HepG2 (cell line): Measurements from ENCODE around the gene ZNF582. TPM values are rescaled to one million over a fixed set of nuclear protein-coding genes. Genes with fewer than 3 reads are reported as not detected.
A peak's percentile ranks its signal among the peaks of the same experiment; 100 is the strongest.

Source experiments
- ATAD3A ChIP-seq: sonication (generic); formaldehyde crosslinking; IDR thresholded peaks from 2 replicates; pipeline ENCODE4 v1.4.0; 2020; ENCODE audit warnings: missing genetic modification reagents
- EHMT2 ChIP-seq: fragments of 200-600 bp; sonication (generic); IDR thresholded peaks from 2 replicates; pipeline ENCODE4 v1.7.0; 2017; ENCODE audit warnings: antibody characterized with exemption, low read depth, low read length, borderline replicate concordance
- GFI1 ChIP-seq: sonication (generic); formaldehyde crosslinking; IDR thresholded peaks from 2 replicates; pipeline ENCODE4 v1.5.0; 2020; ENCODE audit warnings: missing genetic modification reagents, mild to moderate bottlenecking, borderline replicate concordance
- GZF1 ChIP-seq: sonication (generic); formaldehyde crosslinking; IDR thresholded peaks from 2 replicates; pipeline ENCODE4 v1.5.1; 2020; ENCODE audit warnings: mild to moderate bottlenecking, missing genetic modification reagents
- HIVEP1 ChIP-seq: sonication (generic); formaldehyde crosslinking; IDR thresholded peaks from 2 replicates; pipeline ENCODE4 v1.4.0; 2020; ENCODE audit warnings: mild to moderate bottlenecking, missing genetic modification reagents
- IRX3 ChIP-seq: sonication (generic); formaldehyde crosslinking; IDR thresholded peaks from 2 replicates; pipeline ENCODE4 v1.8.1; 2023; ENCODE audit warnings: mild to moderate bottlenecking, low read depth, missing genetic modification reagents, borderline replicate concordance
- MED1 ChIP-seq: sonication (generic); formaldehyde crosslinking; IDR thresholded peaks from 2 replicates; pipeline ENCODE4 v1.4.0; 2020; ENCODE audit warnings: missing genetic modification reagents
- NCOA5 ChIP-seq: sonication (generic); formaldehyde crosslinking; IDR thresholded peaks from 2 replicates; pipeline ENCODE4 v1.4.0; 2020; ENCODE audit warnings: missing genetic modification reagents
- NFKBIZ ChIP-seq: IDR thresholded peaks from 2 replicates; pipeline ENCODE4 v1.6.1; 2018; ENCODE audit warnings: missing genetic modification reagents, missing compliant biosample characterization
- PRPF4 ChIP-seq: fragments of 200-400 bp; formaldehyde crosslinking; IDR thresholded peaks from 2 replicates; pipeline ENCODE4 v1.6.1; 2016; ENCODE audit warnings: low read length, low read depth; ENCODE audit not compliant: poor library complexity, severe bottlenecking
- SMAD9 ChIP-seq: sonication (generic); formaldehyde crosslinking; IDR thresholded peaks from 2 replicates; pipeline ENCODE4 v1.5.1; 2020; ENCODE audit warnings: mild to moderate bottlenecking, missing genetic modification reagents
- TBX3 ChIP-seq: fragments of 450-650 bp; IDR thresholded peaks from 2 replicates; pipeline ENCODE4 v1.6.1; 2017; ENCODE audit warnings: antibody characterized with exemption, mild to moderate bottlenecking, inconsistent platforms, borderline replicate concordance
- TCF12 ChIP-seq, 2 experiments: fragments of 450-650 bp in 1 of 2; sonication (generic) in 1 of 2; formaldehyde crosslinking in 1 of 2; IDR thresholded peaks; 2 replicates each; pipeline versions ENCODE4 v1.6.1 to v1.8.0; 2017 to 2022; ENCODE audit warnings: antibody characterized with exemption in 1 of 2, mild to moderate bottlenecking in 1 of 2, missing genetic modification reagents in 1 of 2, moderate library complexity in 1 of 2
- THAP11 ChIP-seq: IDR thresholded peaks from 2 replicates; pipeline ENCODE4 v1.6.1; 2016; ENCODE audit warnings: missing biosample characterization, missing genetic modification reagents
- ZFY ChIP-seq: sonication (generic); formaldehyde crosslinking; IDR thresholded peaks from 2 replicates; pipeline ENCODE4 v1.4.0; 2020; ENCODE audit warnings: missing genetic modification reagents
- ZNF616 ChIP-seq: sonication (generic); formaldehyde crosslinking; IDR thresholded peaks from 2 replicates; pipeline ENCODE4 v1.5.0; 2020; ENCODE audit warnings: low read depth, mild to moderate bottlenecking, missing genetic modification reagents
- ZNF790 ChIP-seq: sonication (generic); formaldehyde crosslinking; IDR thresholded peaks from 2 replicates; pipeline ENCODE4 v1.8.0; 2022; ENCODE audit warnings: missing genetic modification reagents, mild to moderate bottlenecking, borderline replicate concordance
- ZNF883 ChIP-seq: sonication (generic); formaldehyde crosslinking; IDR thresholded peaks from 2 replicates; pipeline ENCODE4 v1.5.1; 2020; ENCODE audit warnings: mild to moderate bottlenecking, missing genetic modification reagents; ENCODE audit errors: not compliant biosample characterization
- polyA plus RNA-seq, 8 experiments: library from polyadenylated mRNA; depleted of rRNA in 3 of 8; stranded (reverse) in 7 of 8; unstranded in 1 of 8; fragments of >200 nt; fragmentation: Illumina TruSeq in 4 of 8; extraction: Trizol in 4 of 8; gene quantifications; 2 replicates each; pipeline versions ENCODE4 v1.2.1 to v1.2.3, GENCODE V29; 2011 to 2016; ENCODE audit warnings: low read depth in 4 of 8, missing spikeins in 1 of 8, mixed read lengths in 1 of 8; ENCODE audit not compliant: insufficient read depth in 1 of 8
- total RNA-seq, 5 experiments: library from RNA; depleted of rRNA; stranded (reverse); fragments of >200 nt; fragmentation: Illumina TruSeq; extraction: Trizol; gene quantifications; 2 replicates each; pipeline ENCODE4 v1.2.3, GENCODE V29; 2016; ENCODE audit warnings: low read depth in 1 of 5
- TF ChIP-seq, protein P1 (sequence below): sonication (generic); formaldehyde crosslinking; IDR thresholded peaks from 2 replicates; pipeline ENCODE4 v1.8.0; 2022; ENCODE audit warnings: mild to moderate bottlenecking, missing genetic modification reagents
- TF ChIP-seq, protein P2 (sequence below): sonication (generic); formaldehyde crosslinking; IDR thresholded peaks from 2 replicates; pipeline ENCODE4 v1.5.0; 2020; ENCODE audit warnings: mild to moderate bottlenecking, missing genetic modification reagents
- TF ChIP-seq, protein P3 (sequence below): sonication (generic); formaldehyde crosslinking; IDR thresholded peaks from 2 replicates; pipeline ENCODE4 v1.8.1; 2022; ENCODE audit warnings: mild to moderate bottlenecking, missing genetic modification reagents
- TF ChIP-seq, protein P4 (sequence below): sonication (generic); formaldehyde crosslinking; IDR thresholded peaks from 2 replicates; pipeline ENCODE4 v1.9.0; 2021; ENCODE audit warnings: missing genetic modification reagents, borderline replicate concordance

Gene ZNF582
- total and polyA plus RNA-seq, 2 of the 13 experiments (the other 11 are each of a cell fraction or from before 2014, with no cell fraction given) = 0.83 to 1.6 TPM

DNA sequence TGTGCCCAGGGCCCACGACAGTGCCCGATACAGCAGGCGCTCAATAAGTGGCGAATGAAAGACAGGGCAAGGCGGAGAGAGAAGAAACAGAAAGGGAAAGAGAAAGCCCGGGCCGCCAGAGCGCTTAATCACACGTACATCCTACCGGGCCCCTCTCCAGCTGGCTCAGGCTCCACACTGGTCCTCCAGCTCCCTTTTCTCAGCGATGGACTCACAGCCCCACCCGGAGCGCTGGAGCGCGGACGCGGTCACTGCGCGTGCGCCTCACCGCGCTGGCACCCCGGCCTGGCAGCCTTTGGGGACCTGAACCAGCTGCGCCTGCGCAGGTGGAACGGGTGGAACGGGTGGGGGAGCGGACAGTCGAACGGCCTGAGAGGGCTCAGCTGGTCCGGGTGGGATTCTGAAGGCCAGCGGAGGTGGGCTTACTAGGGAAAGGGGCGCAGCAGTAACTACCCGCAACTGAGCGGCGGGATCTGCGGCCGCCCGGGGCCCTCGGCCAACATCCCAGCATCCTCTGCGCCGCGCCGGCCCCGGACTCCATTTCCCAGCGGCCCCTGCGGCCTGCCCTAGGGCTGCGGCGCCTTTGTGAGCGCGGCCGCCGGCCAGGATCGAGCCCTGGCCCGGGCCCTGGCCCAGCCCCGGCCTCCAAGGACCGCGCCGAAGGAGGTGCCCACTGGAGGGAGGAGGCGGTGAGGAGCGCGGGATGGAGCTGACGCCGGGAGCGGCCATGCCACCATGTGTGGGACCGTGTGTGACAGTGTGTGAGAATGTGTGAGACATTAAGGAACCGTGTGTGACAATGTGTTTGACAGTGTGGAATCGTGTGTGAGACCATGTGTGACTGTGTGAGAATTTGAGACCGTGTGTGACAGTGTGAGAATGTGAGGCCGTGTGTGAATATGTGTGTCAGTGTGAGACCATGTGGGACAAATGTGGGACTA lies 10.7 kb upstream of the ZNF582 start, which contains the start of gene ZNF583 (continued):
- TF ChIP-seq PRPF4 (no peak), ATAD3A (no peak), NFKBIZ (no peak), GFI1 (no peak), ZFY (CRISPR knock-in tag) (peak; percentile 98), ZNF790 (CRISPR knock-in tag) (no peak), NCOA5 (CRISPR knock-in tag) (no peak), ZNF883 (CRISPR knock-in tag) (no peak), IRX3 (CRISPR knock-in tag) (no peak), TBX3 (no peak), HIVEP1 (CRISPR knock-in tag) (peak; percentile 49; the same call in 1 of the 2 replicates), EHMT2 (no peak), MED1 (CRISPR knock-in tag) (peak; percentile 32; the same call in 1 of the 2 replicates), THAP11 (CRISPR knock-in tag) (peak; percentile 98), ZNF616 (no peak; the same call in 1 of the 2 replicates), TCF12 (IDR thresholded peaks at IDR 0.05) (no peak), TCF12 (CRISPR knock-in tag; IDR thresholded peaks at IDR 0.05) (0 out of 2 replicates have a peak, but pooled peaks have one; percentile 58), SMAD9 (CRISPR knock-in tag) (no peak), GZF1 (CRISPR knock-in tag) (no peak)
- TF ChIP-seq, protein P1, sequence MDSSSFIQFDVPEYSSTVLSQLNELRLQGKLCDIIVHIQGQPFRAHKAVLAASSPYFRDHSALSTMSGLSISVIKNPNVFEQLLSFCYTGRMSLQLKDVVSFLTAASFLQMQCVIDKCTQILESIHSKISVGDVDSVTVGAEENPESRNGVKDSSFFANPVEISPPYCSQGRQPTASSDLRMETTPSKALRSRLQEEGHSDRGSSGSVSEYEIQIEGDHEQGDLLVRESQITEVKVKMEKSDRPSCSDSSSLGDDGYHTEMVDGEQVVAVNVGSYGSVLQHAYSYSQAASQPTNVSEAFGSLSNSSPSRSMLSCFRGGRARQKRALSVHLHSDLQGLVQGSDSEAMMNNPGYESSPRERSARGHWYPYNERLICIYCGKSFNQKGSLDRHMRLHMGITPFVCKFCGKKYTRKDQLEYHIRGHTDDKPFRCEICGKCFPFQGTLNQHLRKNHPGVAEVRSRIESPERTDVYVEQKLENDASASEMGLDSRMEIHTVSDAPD = no peak
- TF ChIP-seq, protein P2, sequence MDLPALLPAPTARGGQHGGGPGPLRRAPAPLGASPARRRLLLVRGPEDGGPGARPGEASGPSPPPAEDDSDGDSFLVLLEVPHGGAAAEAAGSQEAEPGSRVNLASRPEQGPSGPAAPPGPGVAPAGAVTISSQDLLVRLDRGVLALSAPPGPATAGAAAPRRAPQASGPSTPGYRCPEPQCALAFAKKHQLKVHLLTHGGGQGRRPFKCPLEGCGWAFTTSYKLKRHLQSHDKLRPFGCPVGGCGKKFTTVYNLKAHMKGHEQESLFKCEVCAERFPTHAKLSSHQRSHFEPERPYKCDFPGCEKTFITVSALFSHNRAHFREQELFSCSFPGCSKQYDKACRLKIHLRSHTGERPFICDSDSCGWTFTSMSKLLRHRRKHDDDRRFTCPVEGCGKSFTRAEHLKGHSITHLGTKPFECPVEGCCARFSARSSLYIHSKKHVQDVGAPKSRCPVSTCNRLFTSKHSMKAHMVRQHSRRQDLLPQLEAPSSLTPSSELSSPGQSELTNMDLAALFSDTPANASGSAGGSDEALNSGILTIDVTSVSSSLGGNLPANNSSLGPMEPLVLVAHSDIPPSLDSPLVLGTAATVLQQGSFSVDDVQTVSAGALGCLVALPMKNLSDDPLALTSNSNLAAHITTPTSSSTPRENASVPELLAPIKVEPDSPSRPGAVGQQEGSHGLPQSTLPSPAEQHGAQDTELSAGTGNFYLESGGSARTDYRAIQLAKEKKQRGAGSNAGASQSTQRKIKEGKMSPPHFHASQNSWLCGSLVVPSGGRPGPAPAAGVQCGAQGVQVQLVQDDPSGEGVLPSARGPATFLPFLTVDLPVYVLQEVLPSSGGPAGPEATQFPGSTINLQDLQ (CRISPR knock-in tag) = no peak
- TF ChIP-seq, protein P3, sequence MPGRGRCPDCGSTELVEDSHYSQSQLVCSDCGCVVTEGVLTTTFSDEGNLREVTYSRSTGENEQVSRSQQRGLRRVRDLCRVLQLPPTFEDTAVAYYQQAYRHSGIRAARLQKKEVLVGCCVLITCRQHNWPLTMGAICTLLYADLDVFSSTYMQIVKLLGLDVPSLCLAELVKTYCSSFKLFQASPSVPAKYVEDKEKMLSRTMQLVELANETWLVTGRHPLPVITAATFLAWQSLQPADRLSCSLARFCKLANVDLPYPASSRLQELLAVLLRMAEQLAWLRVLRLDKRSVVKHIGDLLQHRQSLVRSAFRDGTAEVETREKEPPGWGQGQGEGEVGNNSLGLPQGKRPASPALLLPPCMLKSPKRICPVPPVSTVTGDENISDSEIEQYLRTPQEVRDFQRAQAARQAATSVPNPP (CRISPR knock-in tag) = no peak
- TF ChIP-seq, protein P4, sequence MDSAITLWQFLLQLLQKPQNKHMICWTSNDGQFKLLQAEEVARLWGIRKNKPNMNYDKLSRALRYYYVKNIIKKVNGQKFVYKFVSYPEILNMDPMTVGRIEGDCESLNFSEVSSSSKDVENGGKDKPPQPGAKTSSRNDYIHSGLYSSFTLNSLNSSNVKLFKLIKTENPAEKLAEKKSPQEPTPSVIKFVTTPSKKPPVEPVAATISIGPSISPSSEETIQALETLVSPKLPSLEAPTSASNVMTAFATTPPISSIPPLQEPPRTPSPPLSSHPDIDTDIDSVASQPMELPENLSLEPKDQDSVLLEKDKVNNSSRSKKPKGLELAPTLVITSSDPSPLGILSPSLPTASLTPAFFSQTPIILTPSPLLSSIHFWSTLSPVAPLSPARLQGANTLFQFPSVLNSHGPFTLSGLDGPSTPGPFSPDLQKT = no peak
